AG20443 (cell line): ENCODE measurements around the gene EIF3A.
"Not testable (repeated sequence)": the region's sequence is repeated elsewhere in the genome, so short reads cannot be mapped to it uniquely, and the experiment has no call there.

ENCODE experiments used
- DNase-seq: peaks from one replicate; pipeline ENCODE4 v3.0.0; 2012; ENCODE audit warnings: low spot score, mixed read lengths

Gene EIF3A

DNA sequence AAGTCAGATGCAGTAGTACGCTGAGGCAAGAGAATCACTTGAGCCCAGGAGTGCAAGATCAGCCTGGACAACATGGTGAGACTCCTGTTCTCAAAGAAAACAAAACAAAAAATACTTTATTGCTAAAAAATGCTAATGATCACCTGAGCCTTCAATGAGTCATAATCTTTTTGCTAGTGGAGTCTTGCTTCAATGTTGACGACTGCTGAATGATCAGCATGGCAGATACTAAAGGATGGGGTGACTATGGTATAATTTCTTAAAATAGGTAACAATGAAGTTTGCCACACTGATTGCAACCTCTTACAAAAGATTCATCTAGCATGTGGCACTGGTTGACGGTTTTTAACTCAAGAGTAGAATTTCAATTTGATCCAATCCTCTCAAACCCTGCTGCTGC is 28.8 kb downstream of the EIF3A start:
- no peak for DNase-seq

DNA sequence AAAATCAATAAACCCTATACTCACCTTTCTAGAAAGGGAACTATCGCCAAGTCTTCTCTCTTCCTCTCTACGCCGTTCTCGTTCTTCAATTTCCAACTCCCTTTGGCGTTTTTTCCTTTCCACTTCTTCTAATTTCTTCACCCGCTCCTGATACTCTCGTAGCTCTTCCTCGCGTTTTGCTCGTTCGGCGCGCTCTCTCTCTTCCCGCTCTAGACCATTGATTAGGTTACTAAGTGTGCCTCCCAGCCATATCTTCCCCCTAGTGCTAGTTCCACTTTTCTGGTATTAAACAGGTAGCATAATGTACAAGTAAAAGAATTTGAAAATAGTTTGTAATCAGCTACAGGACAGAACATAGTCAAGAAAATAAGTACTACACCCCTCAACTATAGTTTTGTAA is 30.8 kb downstream of the EIF3A start:
- no peak for DNase-seq

DNA sequence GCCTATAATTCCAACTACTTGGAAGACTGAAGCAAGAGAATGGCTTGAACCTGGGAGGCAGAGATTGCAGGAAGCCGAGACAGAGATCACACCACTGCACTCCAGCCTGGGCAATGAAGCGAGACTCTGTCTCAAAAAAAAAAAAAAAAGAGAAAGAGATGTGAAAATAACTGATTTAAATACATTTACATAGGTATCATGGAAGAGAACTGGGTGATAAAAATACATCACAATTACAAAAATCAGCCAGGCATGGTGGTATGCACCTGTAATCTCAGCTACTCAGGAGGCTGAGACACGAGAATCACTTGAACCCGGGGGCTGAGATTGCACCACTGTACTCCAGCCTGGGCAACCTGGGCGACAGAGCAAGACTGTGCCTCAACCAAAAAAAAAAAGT is 31.3 kb downstream of the EIF3A start:
- DNase-seq: no peak

DNA sequence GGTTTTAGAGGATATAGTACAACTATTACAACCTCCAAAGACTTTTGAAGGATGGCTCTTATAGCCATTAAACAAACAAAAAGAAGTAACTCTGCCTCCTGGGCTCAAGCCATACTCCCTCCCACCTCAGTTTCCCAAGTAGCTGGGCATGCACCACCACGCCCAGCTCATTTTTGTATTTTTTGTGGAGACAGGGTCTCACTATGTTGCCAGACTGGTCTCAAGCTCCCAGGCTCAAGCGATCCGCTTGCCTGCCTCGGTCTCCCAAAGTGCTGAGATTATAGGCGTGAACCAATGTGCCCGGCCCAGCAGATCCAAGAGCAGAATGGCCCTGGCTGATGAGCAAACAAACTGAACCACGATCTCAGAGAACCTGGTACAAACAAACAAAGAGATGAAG is 35.1 kb downstream of the EIF3A start:
- no peak for DNase-seq

DNA sequence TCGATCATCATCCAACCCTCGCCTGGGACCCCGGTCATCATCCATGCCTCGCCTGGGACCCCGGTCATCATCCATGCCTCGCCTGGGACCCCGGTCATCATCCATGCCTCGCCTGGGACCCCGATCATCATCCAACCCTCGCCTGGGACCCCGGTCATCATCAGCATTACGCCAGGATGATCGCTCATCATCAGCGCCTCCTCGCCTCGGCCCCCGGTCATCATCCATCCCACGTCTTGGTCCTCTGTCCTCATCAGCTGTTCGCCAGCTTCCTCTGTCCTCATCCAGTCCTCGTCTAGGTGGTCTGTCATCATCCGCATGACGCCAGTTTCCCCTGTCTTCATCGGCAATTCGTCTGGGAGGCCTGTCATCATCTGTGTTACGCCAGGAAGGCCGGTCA is 38.4 kb downstream of the EIF3A start:
- DNase-seq: no peak

DNA sequence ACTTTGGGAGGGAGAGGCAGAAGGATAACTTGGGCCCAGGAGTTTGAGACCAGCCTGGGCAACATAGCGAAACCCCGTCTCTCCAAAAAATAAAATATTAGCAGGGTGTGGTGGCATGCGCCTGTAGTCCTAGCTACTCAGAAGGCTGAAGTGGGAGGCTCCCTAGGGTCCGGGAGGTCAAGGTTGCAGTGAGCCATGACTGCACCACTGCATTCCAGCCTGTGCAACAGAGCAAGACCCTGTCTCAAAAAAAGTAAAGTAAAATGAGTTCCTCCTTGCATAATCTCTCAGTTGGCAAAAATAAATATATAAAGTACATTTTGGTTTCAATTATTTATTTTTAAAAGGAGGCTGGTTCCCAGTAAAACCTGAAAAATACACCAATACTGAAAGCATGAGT is 39.3 kb downstream of the EIF3A start:
- DNase-seq: no peak

DNA sequence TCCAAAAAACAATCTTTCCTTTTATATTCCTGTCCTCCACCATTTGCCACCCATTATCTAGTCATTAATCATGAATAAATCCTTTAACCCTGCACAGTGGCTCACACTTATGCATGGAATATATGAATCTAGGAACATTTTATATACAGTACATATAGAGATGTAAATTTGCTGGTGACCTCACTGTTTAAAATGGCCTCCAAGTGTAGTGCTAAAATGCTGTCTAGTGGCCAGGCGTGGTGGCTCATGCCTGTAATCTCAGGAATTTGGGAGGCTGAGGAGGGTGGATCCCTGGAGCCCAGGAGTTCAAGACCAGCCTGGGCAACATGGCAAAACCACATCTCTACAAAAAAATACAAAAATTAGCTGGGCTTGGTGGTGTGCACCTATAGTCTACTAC is 41.5 kb downstream of the EIF3A start:
- no peak for DNase-seq

DNA sequence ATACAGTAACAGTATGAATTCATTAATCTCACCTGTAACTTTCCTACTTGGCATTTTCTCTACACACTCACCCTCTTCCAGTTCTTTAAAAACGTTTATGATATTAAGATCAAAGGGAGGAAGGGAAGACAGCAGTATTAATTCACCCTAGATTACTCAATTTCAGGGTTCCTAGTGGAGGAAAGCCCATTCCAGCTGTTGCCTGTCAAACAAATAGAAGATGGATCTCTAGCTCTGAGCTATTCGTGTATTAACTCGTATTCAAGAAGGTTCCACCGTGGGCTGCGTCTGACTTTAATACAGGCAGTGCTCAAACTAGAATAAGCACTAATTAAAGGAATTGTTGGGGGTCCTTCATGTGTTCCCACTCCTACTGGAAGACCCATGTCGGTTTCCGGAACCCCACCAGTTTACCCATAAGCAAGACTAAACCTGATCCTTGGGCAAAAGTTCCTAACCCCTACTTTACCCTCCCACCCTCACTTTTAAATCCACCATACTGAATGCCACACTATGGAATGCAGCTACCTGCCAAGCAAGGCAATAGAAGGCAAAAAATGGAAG is 49.0 kb downstream of the EIF3A start:
- no peak for DNase-seq

DNA sequence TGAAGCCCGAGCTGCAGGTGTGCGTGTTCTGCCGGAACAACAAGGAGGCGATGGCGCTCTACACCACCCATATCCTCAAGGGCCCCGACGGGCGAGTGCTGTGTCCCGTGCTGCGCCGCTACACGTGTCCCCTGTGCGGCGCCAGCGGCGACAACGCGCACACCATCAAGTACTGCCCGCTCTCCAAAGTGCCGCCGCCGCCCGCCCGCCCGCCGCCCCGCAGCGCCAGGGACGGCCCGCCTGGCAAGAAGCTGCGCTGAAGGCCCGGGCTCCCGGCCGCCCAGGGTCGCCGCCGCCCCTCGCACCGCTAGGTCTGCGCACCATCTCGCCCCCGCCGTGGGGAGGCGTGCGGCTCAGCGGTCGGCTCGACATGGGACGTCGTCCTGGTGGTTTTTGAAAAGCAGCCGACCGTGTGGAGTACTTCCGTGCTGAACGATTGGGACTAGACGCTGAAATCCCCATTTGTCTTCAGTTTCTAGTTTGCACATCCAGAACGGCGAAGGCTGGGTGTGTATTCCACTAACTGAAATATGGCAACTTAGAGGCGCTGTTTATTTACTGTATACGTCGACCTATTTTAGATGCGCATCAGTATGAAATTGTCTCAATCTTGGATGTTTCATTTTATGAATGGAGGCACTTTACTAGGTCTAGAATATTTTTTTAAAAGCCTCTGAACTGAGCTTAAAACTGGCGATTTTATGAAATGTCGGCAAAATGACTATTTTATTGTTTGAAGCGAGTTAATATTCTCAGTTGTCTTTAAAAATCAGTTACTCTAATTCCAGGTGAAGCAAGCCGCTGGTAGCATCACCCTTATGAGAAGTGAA is 50.0 kb downstream of the EIF3A start:
- peak; percentile 41 for DNase-seq

DNA sequence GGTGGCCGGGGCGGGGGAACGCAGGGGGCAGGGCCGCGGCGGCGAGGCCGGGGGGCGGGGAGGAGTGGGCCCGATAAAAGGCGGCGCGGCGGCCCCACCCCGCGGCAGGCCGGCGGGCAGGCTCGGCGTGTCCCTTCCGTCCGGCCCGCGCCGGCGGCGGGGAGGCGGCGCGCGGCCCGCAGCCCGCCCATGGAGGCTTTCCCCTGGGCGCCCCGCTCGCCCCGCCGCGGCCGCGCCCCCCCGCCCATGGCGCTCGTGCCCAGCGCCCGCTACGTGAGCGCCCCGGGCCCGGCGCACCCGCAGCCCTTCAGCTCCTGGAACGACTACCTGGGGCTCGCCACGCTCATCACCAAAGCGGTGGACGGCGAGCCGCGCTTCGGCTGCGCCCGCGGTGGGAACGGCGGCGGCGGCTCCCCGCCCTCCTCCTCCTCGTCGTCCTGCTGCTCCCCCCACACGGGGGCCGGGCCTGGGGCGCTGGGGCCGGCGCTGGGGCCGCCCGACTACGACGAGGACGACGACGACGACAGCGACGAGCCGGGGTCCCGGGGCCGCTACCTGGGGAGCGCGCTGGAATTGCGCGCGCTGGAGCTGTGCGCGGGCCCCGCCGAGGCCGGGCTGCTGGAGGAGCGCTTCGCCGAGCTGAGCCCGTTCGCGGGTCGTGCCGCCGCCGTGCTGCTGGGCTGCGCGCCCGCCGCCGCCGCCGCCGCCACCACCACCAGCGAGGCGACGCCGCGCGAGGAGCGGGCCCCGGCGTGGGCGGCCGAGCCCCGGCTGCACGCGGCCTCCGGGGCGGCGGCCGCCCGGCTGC is 50.8 kb downstream of the EIF3A start, which contains the start of gene NANOS1:
Gene NANOS1 (plus strand): TSS at position 102 of the 808 bp plus-strand sequence. CDS start 88 bp downstream, at position 190.
- DNase-seq: no peak

DNA sequence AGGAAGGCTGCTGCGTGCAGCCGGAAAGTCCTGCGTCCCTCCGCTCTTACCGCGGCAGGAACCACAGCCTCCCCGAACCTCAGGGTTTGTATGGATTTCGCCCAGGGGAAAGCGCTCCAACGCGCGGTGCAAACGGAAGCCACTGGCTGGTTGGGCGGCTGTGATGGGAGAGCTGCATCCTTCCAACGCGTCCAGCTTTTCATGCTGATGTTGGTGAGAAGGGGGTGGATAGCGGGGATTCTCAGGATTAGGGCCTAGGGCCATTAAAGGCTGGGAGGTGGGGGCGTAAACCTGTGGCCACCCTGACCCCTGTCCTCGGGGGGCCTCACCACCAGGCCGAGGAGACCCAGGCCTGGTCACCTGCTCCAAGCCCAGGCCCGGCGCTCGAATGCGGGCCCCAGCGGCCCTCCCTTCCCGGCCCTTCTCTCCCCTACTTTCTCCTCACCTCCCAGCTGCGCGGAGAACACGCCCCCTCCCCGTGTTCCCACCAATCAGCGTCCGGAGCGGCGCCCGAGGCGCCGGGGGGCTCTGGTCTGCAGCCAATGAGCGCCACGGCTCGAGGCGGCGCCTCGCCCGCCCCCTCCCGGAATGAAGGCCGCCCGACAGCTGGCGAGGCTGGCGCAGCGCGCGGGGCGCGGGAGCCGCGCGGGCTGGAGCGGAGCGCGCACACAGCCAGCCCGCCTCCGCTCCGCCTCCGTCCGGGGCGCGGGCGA is 51.6 kb downstream of the EIF3A start:
- peak; percentile 94 for DNase-seq

DNA sequence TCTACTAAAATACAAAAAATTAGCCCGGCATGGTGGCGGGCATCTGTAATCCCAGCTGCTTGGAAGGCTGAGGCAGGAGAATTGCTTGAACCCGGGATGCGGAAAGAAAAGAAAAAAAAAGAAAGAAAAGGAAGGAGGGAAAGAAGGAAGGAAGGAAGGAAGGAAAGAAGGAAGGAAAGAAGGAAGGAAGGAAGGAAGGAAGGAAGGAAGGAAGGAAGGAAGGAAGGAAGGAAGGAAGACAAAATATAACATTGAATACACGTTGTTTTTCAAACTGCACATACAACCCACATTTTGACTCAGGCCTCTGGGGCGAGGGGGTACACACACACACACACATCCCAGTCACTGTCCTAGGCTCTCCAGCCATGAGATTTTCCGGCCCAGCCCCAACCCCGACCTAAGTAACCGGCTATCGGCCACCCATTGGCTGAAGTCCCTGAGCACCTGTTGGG is 52.1 kb downstream of the EIF3A start:
- DNase-seq: not testable (repeated sequence)

DNA sequence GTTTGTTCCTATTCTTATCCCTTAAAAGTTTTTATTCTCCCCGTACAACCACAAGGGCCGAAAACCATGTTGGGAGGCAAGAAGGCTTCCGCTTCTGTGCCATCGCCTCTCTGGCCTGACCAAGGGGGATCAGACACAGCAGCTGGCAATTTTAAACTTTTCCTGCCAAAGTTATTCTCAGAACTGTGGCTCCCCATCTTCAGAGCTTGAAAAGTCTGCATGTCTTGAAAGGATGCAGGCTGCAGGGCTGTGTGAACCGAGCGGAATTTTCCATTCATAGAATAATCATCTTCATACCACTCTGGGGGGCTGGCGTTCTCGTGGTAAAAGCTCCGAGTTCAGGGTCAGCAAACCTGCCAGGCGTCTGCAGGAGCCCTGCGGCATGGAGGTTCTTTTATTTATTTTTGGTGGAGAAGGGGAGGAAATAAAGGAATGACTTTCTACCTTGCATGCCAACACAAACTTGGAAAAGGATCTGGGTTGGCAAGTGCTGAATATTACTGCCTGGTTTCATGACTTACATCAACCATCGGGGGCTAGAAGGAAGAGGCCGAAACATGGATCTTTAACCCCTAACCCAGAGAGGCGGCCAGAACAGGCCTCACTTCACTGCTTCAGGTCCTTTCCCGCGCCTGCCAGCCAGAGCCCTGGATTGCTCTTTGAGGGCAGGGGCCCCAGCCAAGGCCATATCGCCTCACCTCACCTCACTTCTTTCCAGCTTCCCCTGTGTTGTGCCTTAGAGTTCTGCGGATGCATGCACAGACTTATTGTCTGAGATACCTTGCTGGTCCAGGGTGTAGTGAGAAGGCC is 54.1 kb downstream of the EIF3A start:
- no peak for DNase-seq

DNA sequence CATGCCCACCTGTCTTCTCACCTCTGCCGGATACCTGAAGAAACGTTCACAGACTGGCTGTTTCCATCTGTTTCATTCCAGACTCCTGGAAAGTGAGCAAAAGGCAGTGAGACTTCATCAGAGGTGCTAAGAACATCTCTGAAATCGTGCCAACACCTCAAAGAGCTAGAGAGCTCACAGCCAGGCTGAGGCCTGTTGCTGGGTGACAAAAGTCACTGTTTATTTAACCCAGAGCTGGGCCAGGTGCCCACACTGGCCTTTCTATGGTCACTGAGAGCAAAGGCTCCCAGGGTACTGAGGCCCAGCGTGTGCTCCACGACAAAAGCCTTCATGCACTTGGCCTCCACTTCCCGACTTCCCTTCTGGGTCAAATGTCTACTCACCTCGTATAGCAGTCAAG is 54.8 kb downstream of the EIF3A start:
- DNase-seq: no peak

DNA sequence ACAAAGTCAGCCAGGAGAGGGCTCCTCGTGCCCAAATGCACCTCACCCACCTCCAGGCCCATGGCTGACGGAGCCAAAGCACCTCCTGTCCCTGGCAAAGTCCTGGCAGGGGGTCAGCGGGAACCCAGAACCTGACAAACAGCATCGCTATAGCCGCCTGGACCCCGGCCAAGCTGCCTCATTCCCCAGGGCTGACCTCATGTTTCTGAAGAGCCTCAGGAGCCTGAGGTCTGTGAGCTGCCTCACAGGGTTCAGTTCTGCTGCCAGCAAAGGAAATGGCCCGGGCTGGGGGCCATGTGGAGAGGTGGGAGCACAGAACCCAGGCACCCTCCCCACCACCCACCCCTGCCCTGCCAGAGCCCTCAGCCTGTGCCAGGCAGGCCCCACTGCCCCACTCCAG is 55.3 kb downstream of the EIF3A start:
- DNase-seq: peak; percentile 79

DNA sequence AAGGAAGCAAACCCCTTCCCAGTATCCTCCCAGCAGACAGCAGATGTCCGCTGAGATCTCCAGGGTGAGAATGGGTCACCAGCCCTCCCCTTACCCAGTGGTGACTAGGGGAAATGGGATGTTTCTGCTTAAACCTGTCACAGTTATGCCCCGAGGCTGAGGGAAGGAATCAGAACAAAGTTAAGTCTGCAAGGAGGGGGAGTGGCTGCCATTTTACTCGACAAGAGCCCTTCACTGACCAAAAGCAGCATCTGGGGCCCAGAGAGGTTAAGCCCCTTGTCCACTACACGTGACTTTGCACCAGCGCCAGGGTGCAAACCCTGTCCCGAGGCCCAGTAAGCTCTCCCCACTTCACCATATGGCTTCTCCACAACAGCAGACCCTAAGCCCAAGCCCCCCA is 55.7 kb downstream of the EIF3A start:
- DNase-seq: no peak

DNA sequence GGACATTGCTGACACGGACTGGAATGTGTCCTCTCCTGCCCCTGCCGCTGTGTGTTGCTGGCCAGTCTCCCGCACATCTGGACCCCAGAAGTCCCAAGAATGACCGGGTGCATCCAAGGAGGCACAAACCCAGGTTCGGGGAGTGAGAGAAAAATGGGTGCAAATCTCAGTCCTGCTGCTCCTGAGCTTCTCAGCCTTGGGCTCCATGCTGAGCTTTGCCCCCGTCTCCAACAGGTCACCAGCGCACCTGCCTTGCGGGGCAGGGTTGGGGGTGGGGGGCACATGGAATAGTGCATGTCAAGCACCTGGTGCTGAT is 57.1 kb downstream of the EIF3A start:
- no peak for DNase-seq

DNA sequence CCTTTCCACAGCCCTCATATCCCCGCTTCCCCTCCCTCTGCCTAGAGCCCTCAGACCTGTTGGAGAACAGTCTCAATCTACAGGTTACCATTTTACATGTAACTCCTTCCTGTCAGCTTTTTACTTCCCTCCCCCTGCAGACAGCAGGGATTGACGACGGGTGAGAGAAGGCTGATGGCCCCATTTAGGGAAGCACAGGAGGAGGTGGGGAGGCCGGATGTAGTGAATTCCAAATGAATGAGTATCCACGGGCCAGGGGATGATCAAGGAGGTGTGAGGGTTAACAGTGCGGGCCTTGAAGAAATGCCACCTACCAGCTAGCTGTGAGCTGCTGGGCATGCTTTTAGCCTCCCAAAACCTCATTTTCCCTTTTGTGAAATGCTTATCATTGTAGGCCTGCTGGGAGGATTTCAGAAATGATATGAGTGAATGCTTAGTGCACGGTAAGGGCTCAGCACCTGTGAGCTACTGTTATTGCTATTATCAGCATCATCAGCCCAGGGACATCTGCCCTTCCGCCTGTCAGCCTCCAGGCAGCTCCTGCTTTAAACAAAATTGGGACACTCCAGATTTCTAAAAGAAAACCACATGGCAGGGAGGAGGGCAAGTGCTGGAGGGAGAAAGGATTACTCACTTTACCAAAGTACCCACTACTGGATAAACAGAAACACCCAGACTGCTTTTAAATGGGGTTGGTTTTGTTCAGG is 57.6 kb downstream of the EIF3A start:
- peak; percentile 86 for DNase-seq

DNA sequence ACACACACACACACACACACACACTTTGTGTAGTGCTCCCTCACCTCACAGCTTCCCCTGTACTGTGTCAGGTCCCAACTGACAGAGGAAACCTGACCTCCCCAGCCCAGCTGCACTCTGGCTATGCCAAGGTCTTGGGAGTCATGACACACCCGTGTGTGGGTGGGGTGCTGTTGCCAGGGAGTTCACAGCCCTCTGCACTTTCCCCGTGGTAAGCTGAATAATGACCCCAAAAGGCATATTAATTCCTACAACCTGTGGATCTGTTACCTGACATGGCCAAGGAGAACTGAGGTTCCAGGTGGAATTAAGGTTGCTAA is 60.0 kb downstream of the EIF3A start:
- peak; percentile 52 for DNase-seq

DNA sequence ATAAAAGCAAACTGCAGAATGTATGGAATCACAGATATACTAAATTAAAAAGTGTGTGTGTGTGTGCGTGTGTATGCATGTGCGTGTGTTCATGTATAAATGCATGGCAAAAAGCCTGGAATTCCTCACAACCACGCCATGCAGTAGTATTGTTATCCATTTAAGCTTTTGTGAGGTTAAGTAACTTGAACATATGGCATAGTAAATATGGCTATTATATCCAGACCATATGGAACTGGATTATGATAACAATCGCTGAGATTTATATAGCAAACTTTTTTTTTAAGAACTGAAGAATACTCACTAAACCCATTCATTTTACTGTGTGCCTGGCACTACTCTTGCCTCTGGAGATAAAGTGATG is 73.4 kb downstream of the EIF3A start:
- no peak for DNase-seq
